HepG2 (cell line): ENCODE measurements around the gene THBS4. TPM values are rescaled to one million over a fixed set of nuclear protein-coding genes. Genes with fewer than 3 reads are reported as not detected.

ENCODE experiments used
- BORCS8-MEF2B ChIP-seq: sonication (generic); formaldehyde crosslinking; IDR thresholded peaks from 2 replicates; pipeline ENCODE4 v1.8.0; 2022; ENCODE audit warnings: mild to moderate bottlenecking, missing genetic modification reagents
- CENPBD1 ChIP-seq: sonication (generic); formaldehyde crosslinking; IDR thresholded peaks from 2 replicates; pipeline ENCODE4 v1.8.0; 2022; ENCODE audit warnings: missing genetic modification reagents, low read depth, mild to moderate bottlenecking, borderline replicate concordance
- CREB1 ChIP-seq, 2 experiments: fragments of 450-650 bp in 1 of 2; IDR thresholded peaks; 2 replicates each; pipeline ENCODE4 v1.6.1; 2016 to 2017; ENCODE audit warnings: control low read depth in 1 of 2, mild to moderate bottlenecking in 1 of 2, missing compliant biosample characterization in 1 of 2, missing genetic modification characterization in 1 of 2
- HDAC2 ChIP-seq: sonication (generic); formaldehyde crosslinking; IDR thresholded peaks from 2 replicates; pipeline ENCODE4 v1.4.0; 2020; ENCODE audit warnings: missing genetic modification reagents
- HNRNPL ChIP-seq: fragments of 200-400 bp; formaldehyde crosslinking; IDR thresholded peaks from 2 replicates; pipeline ENCODE4 v1.6.1; 2017; ENCODE audit warnings: mild to moderate bottlenecking, low read depth, low read length
- MIER3 ChIP-seq: IDR thresholded peaks from 2 replicates; pipeline ENCODE4 v1.6.1; 2016; ENCODE audit warnings: missing compliant biosample characterization, borderline replicate concordance
- MXI1 ChIP-seq: IDR thresholded peaks from 3 replicates; pipeline ENCODE4 v1.6.1; 2012; ENCODE audit warnings: low read depth, low read length, inconsistent platforms, borderline replicate concordance
- SALL2 ChIP-seq: sonication (generic); formaldehyde crosslinking; IDR thresholded peaks from 2 replicates; pipeline ENCODE4 v1.8.1; 2023; ENCODE audit warnings: mild to moderate bottlenecking, missing genetic modification reagents, inconsistent platforms
- SMAD1 ChIP-seq: sonication (generic); formaldehyde crosslinking; IDR thresholded peaks from 2 replicates; pipeline ENCODE4 v1.4.0; 2020; ENCODE audit warnings: missing genetic modification reagents, low read depth, mild to moderate bottlenecking, borderline replicate concordance
- TIGD3 ChIP-seq: sonication (generic); formaldehyde crosslinking; IDR thresholded peaks from 2 replicates; pipeline ENCODE4 v1.5.1; 2020; ENCODE audit warnings: mild to moderate bottlenecking, missing genetic modification reagents, borderline replicate concordance
- ZBTB2 ChIP-seq: sonication (generic); formaldehyde crosslinking; IDR thresholded peaks from 2 replicates; pipeline ENCODE4 v1.8.0; 2022; ENCODE audit warnings: low read depth, missing genetic modification reagents
- ZMYM4 ChIP-seq: sonication (generic); formaldehyde crosslinking; IDR thresholded peaks from 2 replicates; pipeline ENCODE4 v1.8.1; 2023; ENCODE audit warnings: mild to moderate bottlenecking, missing genetic modification reagents
- ZNF253 ChIP-seq: sonication (generic); formaldehyde crosslinking; IDR thresholded peaks from 2 replicates; pipeline ENCODE4 v1.8.0; 2022; ENCODE audit warnings: mild to moderate bottlenecking, missing genetic modification reagents, borderline replicate concordance
- ZNF432 ChIP-seq: sonication (generic); formaldehyde crosslinking; IDR thresholded peaks from 2 replicates; pipeline ENCODE4 v1.5.0; 2020; ENCODE audit warnings: missing genetic modification reagents, mild to moderate bottlenecking, borderline replicate concordance
- ZNF563 ChIP-seq: sonication (generic); formaldehyde crosslinking; IDR thresholded peaks from 2 replicates; pipeline ENCODE4 v1.8.0; 2022; ENCODE audit warnings: mild to moderate bottlenecking, moderate library complexity, missing genetic modification reagents
- ZNF577 ChIP-seq: sonication (generic); formaldehyde crosslinking; IDR thresholded peaks from 2 replicates; pipeline ENCODE4 v1.4.0; 2020; ENCODE audit warnings: mild to moderate bottlenecking, low read depth, missing genetic modification reagents, borderline replicate concordance
- ZNF580 ChIP-seq: IDR thresholded peaks from 2 replicates; pipeline ENCODE4 v1.6.1; 2016; ENCODE audit warnings: low read depth, borderline replicate concordance
- ZNF747 ChIP-seq: sonication (generic); formaldehyde crosslinking; IDR thresholded peaks from 2 replicates; pipeline ENCODE4 v1.8.1; 2023; ENCODE audit warnings: missing genetic modification reagents, mild to moderate bottlenecking, borderline replicate concordance
- ZNF792 ChIP-seq: IDR thresholded peaks from 2 replicates; pipeline ENCODE4 v1.6.1; 2016
- ZSCAN20 ChIP-seq: sonication (generic); formaldehyde crosslinking; IDR thresholded peaks from 2 replicates; pipeline ENCODE4 v1.4.0; 2020; ENCODE audit warnings: missing genetic modification reagents, mild to moderate bottlenecking, borderline replicate concordance
- polyA plus RNA-seq, 8 experiments: library from polyadenylated mRNA; depleted of rRNA in 3 of 8; stranded (reverse) in 7 of 8; unstranded in 1 of 8; fragments of >200 nt; fragmentation: Illumina TruSeq in 4 of 8; extraction: Trizol in 4 of 8; gene quantifications; 2 replicates each; pipeline versions ENCODE4 v1.2.1 to v1.2.3, GENCODE V29; 2011 to 2016; ENCODE audit warnings: low read depth in 4 of 8, missing spikeins in 1 of 8, mixed read lengths in 1 of 8; ENCODE audit not compliant: insufficient read depth in 1 of 8
- total RNA-seq, 5 experiments: library from RNA; depleted of rRNA; stranded (reverse); fragments of >200 nt; fragmentation: Illumina TruSeq; extraction: Trizol; gene quantifications; 2 replicates each; pipeline ENCODE4 v1.2.3, GENCODE V29; 2016; ENCODE audit warnings: low read depth in 1 of 5
- TF ChIP-seq, protein P1 (sequence below): sonication (generic); formaldehyde crosslinking; IDR thresholded peaks from 2 replicates; pipeline ENCODE4 v1.5.1; 2020; ENCODE audit warnings: missing genetic modification reagents, mild to moderate bottlenecking, borderline replicate concordance
- TF ChIP-seq, protein P2 (sequence below): IDR thresholded peaks from 2 replicates; pipeline ENCODE4 v1.6.1; 2016; ENCODE audit warnings: missing biosample characterization, missing genetic modification reagents, low read depth

The THBS4 gene
- total and polyA plus RNA-seq, 2 of the 13 experiments (the other 11 are each of a cell fraction or from before 2014, with no cell fraction given): 0.60 to 1.2 TPM

- TF ChIP-seq MIER3 (CRISPR knock-in tag): peak; percentile 60; the same call in 1 of the 2 replicates
- TF ChIP-seq MXI1: peak; percentile 70; the same call in 1 of the 3 replicates
- TF ChIP-seq CREB1 (IDR thresholded peaks at IDR 0.05): no peak
- peak; percentile 76 for TF ChIP-seq CREB1 (CRISPR knock-in tag; IDR thresholded peaks at IDR 0.05)
- TF ChIP-seq ZNF432: no peak
- peak; percentile 95 for TF ChIP-seq ZMYM4 (CRISPR knock-in tag)
- TF ChIP-seq ZNF792 (CRISPR knock-in tag): peak; percentile 78
- TF ChIP-seq ZNF747 (CRISPR knock-in tag): peak; percentile 82
- no peak for TF ChIP-seq ZSCAN20 (CRISPR knock-in tag)
- 0 out of 2 replicates have a peak, but pooled peaks have one; percentile 67 for TF ChIP-seq ZNF577 (CRISPR knock-in tag)
- TF ChIP-seq ZBTB2 (CRISPR knock-in tag): peak; percentile 69; the same call in 1 of the 2 replicates
- TF ChIP-seq HNRNPL: 0 out of 2 replicates have a peak, but pooled peaks have one; percentile 37
- TF ChIP-seq ZNF563 (CRISPR knock-in tag): peak; percentile 86
- TF ChIP-seq BORCS8-MEF2B (CRISPR knock-in tag): peak; percentile 10; the same call in 1 of the 2 replicates
- no peak; the same call in 1 of the 2 replicates for TF ChIP-seq SMAD1 (CRISPR knock-in tag)
- TF ChIP-seq SALL2 (CRISPR knock-in tag): no peak
- peak; percentile 56; the same call in 1 of the 2 replicates for TF ChIP-seq ZNF253 (CRISPR knock-in tag)
- no peak for TF ChIP-seq TIGD3 (CRISPR knock-in tag)
- TF ChIP-seq, protein P1, sequence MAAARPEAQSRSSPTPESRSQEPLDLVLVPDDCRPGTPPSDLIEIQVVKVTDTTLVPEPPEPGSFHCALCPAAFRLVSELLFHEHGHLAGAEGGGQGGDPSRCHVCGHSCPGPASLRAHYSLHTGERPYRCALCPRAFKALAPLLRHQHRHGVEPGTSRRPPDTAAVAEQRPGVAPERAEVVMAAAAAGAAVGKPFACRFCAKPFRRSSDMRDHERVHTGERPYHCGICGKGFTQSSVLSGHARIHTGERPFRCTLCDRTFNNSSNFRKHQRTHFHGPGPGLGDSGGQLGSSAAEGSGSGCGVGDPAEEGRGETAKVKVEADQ (CRISPR knock-in tag): peak; percentile 87
- TF ChIP-seq, protein P2, sequence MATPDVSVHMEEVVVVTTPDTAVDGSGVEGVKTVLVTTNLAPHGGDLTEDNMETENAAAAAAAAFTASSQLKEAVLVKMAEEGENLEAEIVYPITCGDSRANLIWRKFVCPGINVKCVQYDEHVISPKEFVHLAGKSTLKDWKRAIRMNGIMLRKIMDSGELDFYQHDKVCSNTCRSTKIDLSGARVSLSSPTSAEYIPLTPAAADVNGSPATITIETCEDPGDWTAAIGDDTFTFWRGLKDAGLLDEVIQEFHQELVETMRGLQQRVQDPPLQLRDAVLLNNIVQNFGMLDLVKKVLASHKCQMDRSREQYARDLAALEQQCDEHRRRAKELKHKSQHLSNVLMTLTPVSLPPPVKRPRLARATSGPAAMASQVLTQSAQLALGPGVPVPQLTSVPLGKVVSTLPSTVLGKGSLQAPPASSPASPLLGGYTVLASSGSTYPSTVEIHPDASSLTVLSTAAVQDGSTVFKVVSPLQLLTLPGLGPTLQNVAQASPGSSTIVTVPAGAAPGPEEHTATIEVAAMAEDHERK: 0 out of 2 replicates have a peak, but pooled peaks have one; percentile 45
- TF ChIP-seq ZNF580: peak; percentile 83; the same call in 1 of the 2 replicates
- no peak for TF ChIP-seq CENPBD1 (CRISPR knock-in tag)
- peak; percentile 53; the same call in 1 of the 2 replicates for TF ChIP-seq HDAC2 (CRISPR knock-in tag)
Observed at GRCh38 chr5:79990598-79991507, 44.3 kb upstream of the THBS4 start, which contains the start of gene MTX3 (continued).
